GM18870 (cell line): ENCODE results near the gene ACSL1.
"Not testable (repeated sequence)": the region's sequence is repeated elsewhere in the genome, so short reads cannot be mapped to it uniquely, and the experiment has no call there.

Experiments
- ATAC-seq: cut with Tn5 transposase; IDR thresholded peaks from one replicate; pipeline ENCODE4 v1.9.1; 2021; ENCODE audit warnings: moderate library complexity; ENCODE audit not compliant: unreplicated experiment

ACSL1 gene

DNA sequence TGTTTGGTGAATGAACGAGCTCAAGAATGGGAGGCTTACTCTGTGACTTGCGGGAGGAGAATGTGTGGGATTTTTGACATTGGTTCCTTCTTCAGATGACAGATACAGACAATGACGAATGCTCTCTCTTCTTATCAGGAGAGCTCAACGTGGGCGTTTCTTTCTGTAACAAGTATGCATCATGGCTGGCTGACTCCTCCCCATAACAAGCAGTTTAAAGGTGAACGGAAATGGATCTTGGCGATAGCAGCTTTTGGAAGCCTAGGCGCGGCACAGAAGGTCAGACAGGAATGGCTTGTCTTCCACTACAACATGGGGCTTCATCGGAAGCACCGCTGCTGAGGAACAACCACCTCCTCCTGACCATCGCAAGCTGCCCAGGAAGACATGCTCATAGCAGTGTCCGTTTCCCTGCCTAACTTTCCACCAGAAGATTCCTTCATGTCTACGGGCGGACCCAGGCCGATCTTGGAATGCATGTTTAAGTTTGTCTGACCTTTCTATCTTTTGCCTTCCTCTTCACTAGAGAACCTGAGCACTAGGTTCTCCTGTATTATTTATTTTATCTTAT is 18.3 kb upstream of the ACSL1 start:
- no peak for ATAC-seq

GRCh38 chr4:184839075-184839399 is 13.3 kb upstream of the ACSL1 start:
- not testable (repeated sequence) for ATAC-seq

GRCh38 chr4:184838249-184839074 is 12.7 kb upstream of the ACSL1 start:
- no peak for ATAC-seq

DNA sequence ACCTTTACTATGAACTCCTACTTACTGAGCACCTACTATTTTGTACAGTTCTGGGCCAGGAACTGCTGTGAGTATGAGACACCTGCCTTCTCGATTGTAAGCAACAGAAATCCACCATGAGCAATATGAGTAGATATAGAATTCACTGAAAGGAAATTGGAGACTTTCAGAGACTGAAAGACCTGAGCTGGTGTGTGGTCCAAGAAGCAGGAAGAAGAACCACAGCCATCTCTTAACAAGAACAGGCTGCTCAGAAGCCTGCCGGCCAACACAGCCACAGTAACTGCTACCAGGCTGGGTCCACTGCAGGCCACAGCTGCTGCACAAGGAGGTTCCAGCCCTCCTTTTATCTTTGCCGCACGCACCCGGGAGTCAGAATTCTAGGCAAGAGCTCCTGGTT is 10.8 kb upstream of the ACSL1 start:
- no peak for ATAC-seq

GRCh38 chr4:184833046-184833838 is 7.5 kb upstream of the ACSL1 start:
- ATAC-seq = no peak

DNA sequence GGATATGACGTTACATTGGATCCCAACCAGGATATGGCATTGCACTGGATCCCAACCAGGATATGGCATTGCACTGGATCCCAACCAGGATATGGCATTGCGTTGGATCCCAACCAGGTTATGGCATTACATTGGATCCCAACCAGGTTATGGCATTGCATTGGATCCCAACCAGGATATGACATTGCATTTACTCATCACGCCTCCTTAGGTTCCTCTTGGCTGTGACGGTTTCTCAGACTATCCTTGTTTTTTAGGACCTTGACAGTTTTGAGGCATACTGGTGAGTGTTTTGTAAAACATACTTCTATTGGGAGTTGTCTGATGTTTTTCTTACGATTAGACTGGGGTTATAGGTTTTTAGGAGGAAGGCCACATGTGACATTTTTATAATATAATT is 5.4 kb upstream of the ACSL1 start:
- no peak for ATAC-seq

DNA sequence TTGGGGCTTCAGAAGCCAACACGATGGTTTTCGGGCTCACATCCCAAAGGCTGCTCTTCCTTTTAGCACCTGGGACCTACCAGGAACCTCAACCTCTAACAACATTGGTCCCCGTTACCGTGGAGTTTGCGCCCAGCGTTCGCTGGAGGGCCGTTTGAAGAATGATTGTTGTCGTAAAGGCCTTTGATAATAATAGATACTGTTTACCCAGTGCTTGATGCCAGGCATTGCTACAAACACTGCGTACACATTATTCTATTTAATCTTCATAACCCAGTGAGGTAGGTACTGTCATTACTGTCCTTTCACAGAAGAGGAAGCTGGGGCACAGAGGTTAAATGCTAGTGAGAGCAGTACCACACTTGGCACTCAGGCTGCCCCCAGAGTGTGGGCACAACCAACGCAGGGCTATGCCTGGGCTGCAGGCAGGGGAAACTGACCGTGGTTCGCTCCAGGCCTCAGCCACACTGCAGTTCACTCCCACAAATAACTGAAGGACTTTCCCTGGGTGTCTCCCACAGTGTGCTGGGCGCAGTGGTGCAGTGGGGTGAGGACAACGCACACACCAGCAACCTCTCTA is 1.0 kb upstream of the ACSL1 start:
- peak; percentile 20 for ATAC-seq

DNA sequence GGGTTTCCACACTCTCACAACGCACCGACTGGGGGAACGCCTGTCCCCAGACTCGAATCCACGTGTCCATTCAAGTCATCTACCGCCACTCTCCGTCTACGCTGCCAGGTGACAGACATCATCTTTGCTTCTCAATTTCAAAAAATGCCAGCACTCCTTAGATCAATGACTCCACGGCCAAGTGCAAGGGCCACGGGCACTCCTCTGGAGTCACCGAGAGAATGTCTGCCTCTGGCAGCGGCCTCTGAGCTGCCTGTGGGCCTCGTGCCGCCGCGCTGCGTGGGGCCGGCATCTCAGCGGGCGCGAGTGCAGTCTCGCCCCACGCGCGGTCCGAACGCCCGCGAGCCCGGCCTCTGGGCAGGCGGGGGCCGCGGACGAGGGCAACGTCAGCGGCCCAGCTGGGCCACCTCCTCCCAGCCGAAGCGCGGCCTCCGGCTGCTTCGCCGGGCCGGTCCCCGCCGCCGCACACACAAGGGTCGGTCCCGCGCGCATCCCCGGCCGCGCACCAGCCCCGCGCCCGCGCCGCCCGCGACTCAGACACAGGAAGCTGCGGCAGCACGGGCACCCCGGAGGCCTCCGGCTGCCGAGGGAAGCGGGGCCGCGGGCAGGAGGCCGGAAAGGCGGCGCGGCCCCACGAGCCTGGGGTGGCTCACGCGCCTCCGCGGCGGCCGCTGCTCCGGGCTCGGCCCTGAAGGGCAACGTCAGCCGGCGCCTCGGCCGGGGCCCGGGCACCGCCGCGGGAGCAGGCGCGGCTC is 450 bp downstream of the ACSL1 start:
- peak; percentile 12 for ATAC-seq

DNA sequence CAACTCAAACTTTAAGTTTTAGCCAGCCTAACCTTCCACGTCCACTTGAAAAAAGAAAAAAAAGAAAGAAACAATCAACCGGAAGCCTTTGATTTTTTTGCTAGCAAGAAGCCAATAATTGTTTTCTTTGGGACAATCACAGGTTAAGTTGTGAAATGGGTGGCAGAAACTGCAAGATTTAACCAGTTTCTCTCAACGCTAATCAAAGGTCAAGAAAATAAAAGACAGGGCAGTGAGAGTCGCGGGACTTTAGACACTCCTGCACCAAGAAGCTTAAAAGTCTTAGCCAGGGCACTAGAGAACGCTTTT is 1.0 kb downstream of the ACSL1 start:
- ATAC-seq = no peak

GRCh38 chr4:184824081-184824775 is 1.5 kb downstream of the ACSL1 start:
- ATAC-seq = peak; percentile 28

DNA sequence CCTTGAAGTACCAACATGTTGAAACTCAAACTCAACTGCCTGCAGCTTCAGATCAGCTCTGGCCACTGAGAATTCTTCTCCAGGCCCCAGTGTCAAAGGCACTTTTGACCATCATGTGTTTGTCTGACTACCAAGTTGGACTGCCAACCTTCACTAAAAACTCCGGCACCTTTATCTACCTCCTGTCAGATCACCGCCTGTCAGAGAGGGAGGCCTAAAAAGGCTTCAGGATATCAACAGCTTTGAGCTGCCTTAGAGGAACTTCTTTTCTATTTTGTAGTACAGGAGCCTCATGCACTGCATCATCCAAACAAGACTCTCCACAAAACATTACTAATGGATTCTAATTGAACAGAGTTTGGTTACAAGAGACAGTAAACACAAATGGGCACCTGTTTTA is 2.8 kb downstream of the ACSL1 start:
- ATAC-seq = no peak

DNA sequence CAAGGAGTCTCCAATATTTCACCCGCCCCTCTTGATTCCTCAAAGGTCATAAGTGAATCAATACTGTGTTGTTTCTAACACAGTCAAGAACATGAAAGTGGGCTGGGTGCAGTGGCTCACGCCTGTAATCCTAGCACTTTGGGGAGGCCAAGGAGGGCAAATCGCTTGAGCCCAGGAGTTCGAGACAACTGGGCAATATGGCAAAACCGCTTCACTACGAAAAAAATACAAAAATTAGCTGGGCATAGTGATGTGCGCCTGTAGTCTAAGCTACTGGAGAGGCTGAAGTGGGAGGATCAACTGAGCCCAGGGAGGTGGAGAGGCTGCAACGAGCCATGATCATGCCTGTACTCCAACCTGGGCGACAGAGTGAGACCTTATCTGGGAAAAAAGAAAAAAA is 3.4 kb downstream of the ACSL1 start:
- no peak for ATAC-seq

DNA sequence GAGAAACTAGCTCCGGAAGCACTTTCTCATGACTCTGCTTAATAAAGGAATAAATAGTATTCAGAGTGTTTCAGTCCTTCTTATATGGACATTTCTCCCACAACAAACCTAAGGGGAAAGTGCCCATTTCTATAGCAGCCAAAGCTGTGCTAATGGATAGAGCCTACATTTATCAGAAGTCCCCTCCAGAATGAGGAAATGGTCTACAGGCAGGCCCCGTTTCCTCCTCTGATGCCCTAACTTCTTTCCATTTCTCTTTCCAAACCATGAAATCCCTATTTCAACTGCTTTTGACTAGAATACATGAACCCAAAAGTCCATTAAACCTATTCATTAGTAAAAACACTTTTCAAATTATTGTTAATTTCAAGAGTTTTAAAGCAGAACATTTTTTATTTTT is 4.5 kb downstream of the ACSL1 start:
- no peak for ATAC-seq

- ATAC-seq = no peak
These were observed 6.0 kb downstream of the ACSL1 start for GRCh38 chr4:184819786-184820185.

GRCh38 chr4:184818216-184818564 is 7.6 kb downstream of the ACSL1 start:
- peak; percentile 29 for ATAC-seq

DNA sequence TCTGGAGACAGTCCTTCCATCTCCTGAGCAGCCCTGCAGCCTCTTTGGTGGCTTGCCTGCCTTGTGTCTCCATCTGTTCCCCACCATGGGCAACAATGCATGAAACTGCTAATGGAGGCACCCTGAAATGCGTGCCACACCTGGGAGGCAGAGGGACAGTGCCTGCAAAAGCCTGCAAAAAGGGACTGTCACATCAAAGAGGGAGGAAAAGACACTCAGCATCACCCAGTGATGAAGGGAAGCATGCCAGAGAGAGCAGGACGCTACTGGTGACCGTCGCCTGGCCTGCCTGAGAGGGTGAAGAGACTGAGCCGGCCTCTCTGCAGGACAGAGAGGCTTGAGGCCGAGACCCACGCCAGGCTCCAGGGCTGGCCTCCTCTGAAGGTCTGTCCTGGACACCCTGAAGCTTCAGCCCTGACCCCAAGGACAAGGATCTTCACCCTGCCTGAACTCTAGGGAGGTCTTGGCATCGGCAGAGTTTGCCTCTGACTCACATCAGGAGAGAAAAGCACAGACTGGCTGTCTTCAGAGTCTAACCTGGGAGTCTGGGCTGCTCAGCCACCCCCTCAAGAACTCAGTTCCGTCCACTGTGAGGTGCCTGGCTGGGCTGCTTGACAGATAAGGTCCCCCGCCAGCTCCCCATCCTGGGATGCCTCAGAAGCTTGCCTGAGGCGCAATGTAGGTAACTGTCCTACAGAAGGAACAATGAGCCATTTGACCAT is 8.1 kb downstream of the ACSL1 start:
- no peak for ATAC-seq

- no peak for ATAC-seq
These were observed 8.8 kb downstream of the ACSL1 start for GRCh38 chr4:184816962-184817361.

- ATAC-seq = peak; percentile 77
These were observed 10.5 kb downstream of the ACSL1 start for GRCh38 chr4:184815046-184815877.

GRCh38 chr4:184814686-184815045 is 11.1 kb downstream of the ACSL1 start:
- no peak for ATAC-seq
